WTC11 (cell line): Measurements from ENCODE around the gene CLP1. TPM values are rescaled to one million over a fixed set of nuclear protein-coding genes. Genes with fewer than 3 reads are reported as not detected.

Experiments
- ATF1 ChIP-seq: sonication (generic); formaldehyde crosslinking; IDR thresholded peaks from 2 replicates; pipeline ENCODE4 v1.8.1; 2023; ENCODE audit warnings: mild to moderate bottlenecking, moderate library complexity, missing genetic modification reagents
- CREB1 ChIP-seq: sonication (generic); formaldehyde crosslinking; IDR thresholded peaks from 2 replicates; pipeline ENCODE4 v1.8.0; 2023; ENCODE audit warnings: mild to moderate bottlenecking, missing genetic modification reagents
- CREM ChIP-seq: sonication (generic); formaldehyde crosslinking; IDR thresholded peaks from 2 replicates; pipeline ENCODE4 v1.8.1; 2022; ENCODE audit warnings: mild to moderate bottlenecking, missing genetic modification reagents, moderate library complexity
- E2F1 ChIP-seq: sonication (generic); formaldehyde crosslinking; IDR thresholded peaks from 2 replicates; pipeline ENCODE4 v1.8.0; 2022; ENCODE audit warnings: mild to moderate bottlenecking, missing genetic modification reagents
- ELF4 ChIP-seq: sonication (generic); formaldehyde crosslinking; IDR thresholded peaks from 2 replicates; pipeline ENCODE4 v1.8.1; 2022; ENCODE audit warnings: low read depth, mild to moderate bottlenecking, moderate library complexity, missing genetic modification reagents
- EMX1 ChIP-seq: fragments of 250-450 bp; sonication (Bioruptor Pico); IDR thresholded peaks from 2 replicates; pipeline ENCODE4 v1.8.0; 2021; ENCODE audit warnings: mild to moderate bottlenecking
- FOXK1 ChIP-seq: sonication (generic); formaldehyde crosslinking; IDR thresholded peaks from 2 replicates; pipeline ENCODE4 v1.8.0; 2022; ENCODE audit warnings: mild to moderate bottlenecking, moderate library complexity, missing genetic modification reagents
- FOXP4 ChIP-seq: sonication (generic); formaldehyde crosslinking; IDR thresholded peaks from 2 replicates; pipeline ENCODE4 v1.8.0; 2022; ENCODE audit warnings: mild to moderate bottlenecking, missing genetic modification reagents
- JUN ChIP-seq: sonication (generic); formaldehyde crosslinking; IDR thresholded peaks from 2 replicates; pipeline ENCODE4 v1.8.0; 2023; ENCODE audit warnings: mild to moderate bottlenecking, missing genetic modification reagents
- KAT7 ChIP-seq: sonication (generic); formaldehyde crosslinking; IDR thresholded peaks from 2 replicates; pipeline ENCODE4 v1.8.1; 2023; ENCODE audit warnings: missing genetic modification reagents, mild to moderate bottlenecking, borderline replicate concordance
- MAX ChIP-seq: sonication (generic); formaldehyde crosslinking; IDR thresholded peaks from 2 replicates; pipeline ENCODE4 v1.8.0; 2022; ENCODE audit warnings: mild to moderate bottlenecking, missing genetic modification reagents
- MXD4 ChIP-seq: fragments of 250-450 bp; sonication (Bioruptor Pico); IDR thresholded peaks from 2 replicates; pipeline ENCODE4 v1.8.0; 2021; ENCODE audit warnings: mild to moderate bottlenecking, moderate library complexity, borderline replicate concordance
- NFYB ChIP-seq: sonication (generic); formaldehyde crosslinking; conservative IDR thresholded peaks from 2 replicates; pipeline ENCODE4 v1.8.0; 2022; ENCODE audit warnings: low read depth, missing genetic modification reagents
- SP1 ChIP-seq: sonication (generic); formaldehyde crosslinking; conservative IDR thresholded peaks from 2 replicates; pipeline ENCODE4 v1.8.1; 2022; ENCODE audit warnings: missing genetic modification reagents
- TEAD4 ChIP-seq: sonication (generic); formaldehyde crosslinking; IDR thresholded peaks from 2 replicates; pipeline ENCODE4 v1.8.0; 2022; ENCODE audit warnings: mild to moderate bottlenecking, missing genetic modification reagents
- TP53 ChIP-seq: sonication (generic); formaldehyde crosslinking; IDR thresholded peaks from 2 replicates; pipeline ENCODE4 v1.8.1; 2023; ENCODE audit warnings: mild to moderate bottlenecking, missing genetic modification reagents
- ZNF138 ChIP-seq: sonication (generic); formaldehyde crosslinking; conservative IDR thresholded peaks from 2 replicates; pipeline ENCODE4 v1.8.1; 2022; ENCODE audit warnings: mild to moderate bottlenecking, moderate library complexity, missing genetic modification reagents
- ZNF219 ChIP-seq: sonication (generic); formaldehyde crosslinking; IDR thresholded peaks from 2 replicates; pipeline ENCODE4 v1.8.0; 2023; ENCODE audit warnings: missing genetic modification reagents, mild to moderate bottlenecking, borderline replicate concordance
- ZNF232 ChIP-seq: sonication (generic); formaldehyde crosslinking; IDR thresholded peaks from 2 replicates; pipeline ENCODE4 v1.8.0; 2022; ENCODE audit warnings: mild to moderate bottlenecking, missing genetic modification reagents
- ZNF416 ChIP-seq: fragments of 250-450 bp; sonication (Bioruptor Pico); IDR thresholded peaks from 2 replicates; pipeline ENCODE4 v1.9.0; 2021; ENCODE audit warnings: mild to moderate bottlenecking, inconsistent platforms
- ZNF425 ChIP-seq: fragments of 250-450 bp; sonication (Bioruptor Pico); conservative IDR thresholded peaks from 2 replicates; pipeline ENCODE4 v1.9.0; 2021; ENCODE audit warnings: mild to moderate bottlenecking
- ZNF532 ChIP-seq: fragments of 250-450 bp; sonication (Bioruptor Pico); IDR thresholded peaks from 2 replicates; pipeline ENCODE4 v1.9.0; 2021; ENCODE audit warnings: mild to moderate bottlenecking, borderline replicate concordance
- total RNA-seq: library from RNA; stranded (reverse); gene quantifications from 3 replicates; pipeline ENCODE4 v1.2.3, GENCODE V29; 2021
- TF ChIP-seq, protein P1 (sequence below): fragments of 250-450 bp; sonication (Bioruptor Pico); IDR thresholded peaks from 2 replicates; pipeline ENCODE4 v1.8.0; 2021; ENCODE audit warnings: mild to moderate bottlenecking
- TF ChIP-seq, protein P2 (sequence below): fragments of 250-450 bp; sonication (Bioruptor Pico); IDR thresholded peaks from 2 replicates; pipeline ENCODE4 v2.1.2; 2022; ENCODE audit warnings: mild to moderate bottlenecking, moderate library complexity
- TF ChIP-seq, protein P3 (sequence below): fragments of 200-600 bp; IDR thresholded peaks from 2 replicates; pipeline ENCODE4 v1.8.0; 2022; ENCODE audit warnings: antibody characterized with exemption

Gene CLP1
- total RNA-seq, 1 experiment from 2014 or later: 26.3 TPM

DNA sequence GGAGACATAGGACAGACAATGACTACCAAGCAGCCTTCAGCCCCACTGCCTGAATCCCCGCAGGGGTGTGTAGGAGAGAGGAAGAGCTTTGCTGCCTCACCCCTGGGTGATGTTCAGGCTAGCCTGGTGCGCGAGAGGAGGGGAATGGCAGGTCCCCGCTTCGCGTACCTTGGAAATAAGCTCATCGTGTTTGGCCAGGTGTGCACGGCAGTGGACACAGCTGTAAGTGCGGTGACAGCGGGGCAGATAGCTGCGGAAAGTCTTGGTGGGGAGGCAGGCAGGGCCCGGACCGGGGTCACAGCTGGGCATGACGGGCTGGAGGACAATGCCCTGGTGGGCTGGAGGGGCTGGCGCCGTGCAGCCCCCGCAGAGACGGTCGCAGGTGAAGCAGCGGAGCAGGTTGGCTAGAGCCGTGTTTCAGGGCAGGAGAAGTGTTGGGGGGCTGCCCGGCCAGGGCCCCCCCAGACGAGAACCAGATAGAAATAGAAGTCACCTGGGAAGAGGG is 10.7 kb upstream of the CLP1 start (continued):
- TF ChIP-seq FOXP4 (CRISPR knock-in tag) (peak; percentile 48; the same call in 1 of the 2 replicates), KAT7 (CRISPR knock-in tag) (peak; percentile 7; the same call in 1 of the 2 replicates), CREB1 (peak; percentile 88), ATF1 (0 out of 2 replicates have a peak, but pooled peaks have one; percentile 38), ZNF219 (CRISPR knock-in tag) (no peak), ZNF532 (peak; percentile 48; the same call in 1 of the 2 replicates), ZNF232 (CRISPR knock-in tag) (peak; percentile 90), ZNF416 (CRISPR knock-in tag) (peak; percentile 97), TP53 (CRISPR knock-in tag) (peak; percentile 93), ELF4 (CRISPR knock-in tag) (no peak), ZNF138 (CRISPR knock-in tag) (peak; percentile 95), ZNF425 (CRISPR knock-in tag) (peak; percentile 79; the same call in 1 of the 2 replicates), CREM (no peak), MAX (CRISPR knock-in tag) (peak; percentile 58), FOXK1 (CRISPR knock-in tag) (peak; percentile 82), SP1 (peak; percentile 77), TEAD4 (CRISPR knock-in tag) (no peak), E2F1 (CRISPR knock-in tag) (peak; percentile 95; the same call in 1 of the 2 replicates), NFYB (peak; percentile 25; the same call in 1 of the 2 replicates), EMX1 (CRISPR knock-in tag) (peak; percentile 78; the same call in 1 of the 2 replicates), JUN (CRISPR knock-in tag) (no peak), MXD4 (CRISPR knock-in tag) (no peak)
- TF ChIP-seq, protein P1, sequence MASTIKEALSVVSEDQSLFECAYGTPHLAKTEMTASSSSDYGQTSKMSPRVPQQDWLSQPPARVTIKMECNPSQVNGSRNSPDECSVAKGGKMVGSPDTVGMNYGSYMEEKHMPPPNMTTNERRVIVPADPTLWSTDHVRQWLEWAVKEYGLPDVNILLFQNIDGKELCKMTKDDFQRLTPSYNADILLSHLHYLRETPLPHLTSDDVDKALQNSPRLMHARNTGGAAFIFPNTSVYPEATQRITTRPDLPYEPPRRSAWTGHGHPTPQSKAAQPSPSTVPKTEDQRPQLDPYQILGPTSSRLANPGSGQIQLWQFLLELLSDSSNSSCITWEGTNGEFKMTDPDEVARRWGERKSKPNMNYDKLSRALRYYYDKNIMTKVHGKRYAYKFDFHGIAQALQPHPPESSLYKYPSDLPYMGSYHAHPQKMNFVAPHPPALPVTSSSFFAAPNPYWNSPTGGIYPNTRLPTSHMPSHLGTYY (CRISPR knock-in tag): peak; percentile 84
- TF ChIP-seq, protein P2, sequence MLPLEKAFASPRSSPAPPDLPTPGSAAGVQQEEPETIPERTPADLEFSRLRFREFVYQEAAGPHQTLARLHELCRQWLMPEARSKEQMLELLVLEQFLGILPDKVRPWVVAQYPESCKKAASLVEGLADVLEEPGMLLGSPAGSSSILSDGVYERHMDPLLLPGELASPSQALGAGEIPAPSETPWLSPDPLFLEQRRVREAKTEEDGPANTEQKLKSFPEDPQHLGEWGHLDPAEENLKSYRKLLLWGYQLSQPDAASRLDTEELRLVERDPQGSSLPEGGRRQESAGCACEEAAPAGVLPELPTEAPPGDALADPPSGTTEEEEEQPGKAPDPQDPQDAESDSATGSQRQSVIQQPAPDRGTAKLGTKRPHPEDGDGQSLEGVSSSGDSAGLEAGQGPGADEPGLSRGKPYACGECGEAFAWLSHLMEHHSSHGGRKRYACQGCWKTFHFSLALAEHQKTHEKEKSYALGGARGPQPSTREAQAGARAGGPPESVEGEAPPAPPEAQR (CRISPR knock-in tag): no peak
- TF ChIP-seq, protein P3, sequence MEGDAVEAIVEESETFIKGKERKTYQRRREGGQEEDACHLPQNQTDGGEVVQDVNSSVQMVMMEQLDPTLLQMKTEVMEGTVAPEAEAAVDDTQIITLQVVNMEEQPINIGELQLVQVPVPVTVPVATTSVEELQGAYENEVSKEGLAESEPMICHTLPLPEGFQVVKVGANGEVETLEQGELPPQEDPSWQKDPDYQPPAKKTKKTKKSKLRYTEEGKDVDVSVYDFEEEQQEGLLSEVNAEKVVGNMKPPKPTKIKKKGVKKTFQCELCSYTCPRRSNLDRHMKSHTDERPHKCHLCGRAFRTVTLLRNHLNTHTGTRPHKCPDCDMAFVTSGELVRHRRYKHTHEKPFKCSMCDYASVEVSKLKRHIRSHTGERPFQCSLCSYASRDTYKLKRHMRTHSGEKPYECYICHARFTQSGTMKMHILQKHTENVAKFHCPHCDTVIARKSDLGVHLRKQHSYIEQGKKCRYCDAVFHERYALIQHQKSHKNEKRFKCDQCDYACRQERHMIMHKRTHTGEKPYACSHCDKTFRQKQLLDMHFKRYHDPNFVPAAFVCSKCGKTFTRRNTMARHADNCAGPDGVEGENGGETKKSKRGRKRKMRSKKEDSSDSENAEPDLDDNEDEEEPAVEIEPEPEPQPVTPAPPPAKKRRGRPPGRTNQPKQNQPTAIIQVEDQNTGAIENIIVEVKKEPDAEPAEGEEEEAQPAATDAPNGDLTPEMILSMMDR: no peak
